ENCODE results near the gene CDH1. TPM values are rescaled to one million over a fixed set of nuclear protein-coding genes. Genes with fewer than 3 reads are reported as not detected.

The CDH1 gene
- total and polyA plus RNA-seq, 9 donors = 0.83 to 23.8 (median 1.1) TPM

- 61% methylated on average over 3 of the region's 7 CpGs for WGBS (ENCODE audit: insufficient coverage)
- Histone ChIP-seq H3K36me3 (ENCODE audit: control insufficient read depth, insufficient read depth, low read length) (peaks cover 8% of the 10 kb centered on the region), H3K9me3 (replicated peaks; ENCODE audit: control insufficient read depth, low read depth, low read length) (no peaks in the 10 kb centered on the region), H3K4me3 (ENCODE audit: low read length) (no peak overlapping the region), H3K27ac (ENCODE audit: low read length) (no peak overlapping the region), H3K27me3 (ENCODE audit: control insufficient read depth, insufficient read depth, low read length) (no peaks in the 10 kb centered on the region), H3K4me1 (ENCODE audit: control insufficient read depth, insufficient read depth, low read length) (no peaks in the 10 kb centered on the region)
- no peak for DNase-seq
These were observed 136.8 kb downstream of the CDH1 start for GRCh38 chr16:68873635-68874471.

GRCh38 chr16:68875871-68876270 is 138.8 kb downstream of the CDH1 start:
- peaks cover 12% of the 10 kb centered on the region for H3K36me3 ChIP-seq (ENCODE audit: control insufficient read depth, insufficient read depth, low read length)
- no peaks in the 10 kb centered on the region for H3K9me3 ChIP-seq (replicated peaks; ENCODE audit: control insufficient read depth, low read depth, low read length)
- H3K4me1 ChIP-seq (ENCODE audit: control insufficient read depth, insufficient read depth, low read length) = no peaks in the 10 kb centered on the region
- H3K4me3 ChIP-seq (ENCODE audit: low read length) = no peak overlapping the region
- no peaks in the 10 kb centered on the region for H3K27me3 ChIP-seq (ENCODE audit: control insufficient read depth, insufficient read depth, low read length)
- no CpG with 5 or more reads among the region's 4 CpGs for WGBS (ENCODE audit: insufficient coverage)
- no peak for DNase-seq
- no peak overlapping the region for H3K27ac ChIP-seq (ENCODE audit: low read length)

GRCh38 chr16:68883685-68884084 is 146.6 kb downstream of the CDH1 start:
- no peak for DNase-seq
- no peak overlapping the region for H3K4me3 ChIP-seq (ENCODE audit: low read length)
- no peaks in the 10 kb centered on the region for H3K4me1 ChIP-seq (ENCODE audit: control insufficient read depth, insufficient read depth, low read length)
- no CpG with 5 or more reads among the region's 6 CpGs for WGBS (ENCODE audit: insufficient coverage)
- no peaks in the 10 kb centered on the region for H3K9me3 ChIP-seq (replicated peaks; ENCODE audit: control insufficient read depth, low read depth, low read length)
- H3K27me3 ChIP-seq (ENCODE audit: control insufficient read depth, insufficient read depth, low read length) = no peaks in the 10 kb centered on the region
- H3K27ac ChIP-seq (ENCODE audit: low read length) = no peak overlapping the region
- peaks cover 7% of the 10 kb centered on the region for H3K36me3 ChIP-seq (ENCODE audit: control insufficient read depth, insufficient read depth, low read length)

- Histone ChIP-seq H3K9me3 (replicated peaks; ENCODE audit: control insufficient read depth, low read depth, low read length) (no peaks in the 10 kb centered on the region), H3K27me3 (ENCODE audit: control insufficient read depth, insufficient read depth, low read length) (no peaks in the 10 kb centered on the region), H3K4me3 (ENCODE audit: low read length) (no peak overlapping the region), H3K4me1 (ENCODE audit: control insufficient read depth, insufficient read depth, low read length) (no peaks in the 10 kb centered on the region), H3K36me3 (ENCODE audit: control insufficient read depth, insufficient read depth, low read length) (peaks cover 6% of the 10 kb centered on the region), H3K27ac (ENCODE audit: low read length) (no peak overlapping the region)
- no CpG with 5 or more reads among the region's 1 CpG for WGBS (ENCODE audit: insufficient coverage)
- DNase-seq = no peak
These were observed 147.3 kb downstream of the CDH1 start for GRCh38 chr16:68884401-68884800.

Other genes with a start within 250 kb of the CDH1 start
- 25.9 TPM for gene ZFP90, start 198.0 kb upstream of the CDH1 start, total RNA-seq
- gene ZFP90, start 198.0 kb upstream of the CDH1 start, polyA plus RNA-seq (ENCODE audit: insufficient read depth in 1 of 8, insufficient read length in 8 of 8, low replicate concordance in 1 of 8) = 10 to 100 TPM; 13.0 to 20.3 (median 16.9) TPM
- gene CDH3, start 92.0 kb upstream of the CDH1 start, total RNA-seq = 0.27 TPM
- gene CDH3, start 92.0 kb upstream of the CDH1 start, polyA plus RNA-seq (ENCODE audit: insufficient read depth in 1 of 8, insufficient read length in 8 of 8, low replicate concordance in 1 of 8) = 10 to 100 TPM in 1 of 8 donors, 1 to 10 TPM in 2, under 1 TPM in 5; 0.23 to 12.7 (median 0.56) TPM
- gene TANGO6, start 106.2 kb downstream of the CDH1 start, total RNA-seq = 9.7 TPM
- gene TANGO6, start 106.2 kb downstream of the CDH1 start, polyA plus RNA-seq (ENCODE audit: insufficient read depth in 1 of 8, insufficient read length in 8 of 8, low replicate concordance in 1 of 8) = 1 to 10 TPM; 4.3 to 6.4 (median 5.4) TPM

All from muscle of leg (tissue), 11 donors.